Smooth muscle cell (in vitro differentiated cells): ENCODE measurements around the gene B3GAT1. TPM values are rescaled to one million over a fixed set of nuclear protein-coding genes. Genes with fewer than 3 reads are reported as not detected.
"Not testable (repeated sequence)": the region's sequence is repeated elsewhere in the genome, so short reads cannot be mapped to it uniquely, and the experiment has no call there.

Experiments used
- DNase-seq: peaks from one replicate; lab custom pipeline; 2025; ENCODE audit not compliant: unreplicated experiment; lab: John Stamatoyannopoulos, UW
- H2AFZ ChIP-seq: fragments of 200-600 bp; sonication (generic); 2 replicates; pipeline ENCODE4 v1.6.0; 2016; ENCODE audit warnings: antibody characterized with exemption, low read depth, mild to moderate bottlenecking
- H3F3A ChIP-seq: fragments of 200-600 bp; sonication (generic); 2 replicates; pipeline ENCODE4 v1.6.0; 2017; ENCODE audit warnings: antibody characterized with exemption, low read depth
- H3K27ac ChIP-seq: fragments of 200-600 bp; sonication (generic); 2 replicates; pipeline ENCODE4 v1.5.1; 2016; ENCODE audit warnings: low read depth, mild to moderate bottlenecking
- H3K27me3 ChIP-seq: fragments of 200-600 bp; sonication (generic); 2 replicates; pipeline ENCODE4 v1.6.1; 2016; ENCODE audit warnings: low read depth, mild to moderate bottlenecking
- H3K36me3 ChIP-seq: fragments of 200-600 bp; sonication (generic); 2 replicates; pipeline ENCODE4 v1.5.1; 2016; ENCODE audit warnings: low read depth
- H3K4me1 ChIP-seq: fragments of 200-600 bp; sonication (generic); 2 replicates; pipeline ENCODE4 v1.5.1; 2016; ENCODE audit warnings: low read depth
- H3K4me2 ChIP-seq: fragments of 200-600 bp; sonication (generic); 2 replicates; pipeline ENCODE4 v1.6.0; 2016; ENCODE audit warnings: mild to moderate bottlenecking
- H3K4me3 ChIP-seq: fragments of 200-600 bp; sonication (generic); 2 replicates; pipeline ENCODE4 v1.5.1; 2016; ENCODE audit warnings: mild to moderate bottlenecking
- H3K79me2 ChIP-seq: fragments of 200-600 bp; sonication (generic); 2 replicates; pipeline ENCODE4 v1.6.0; 2016; ENCODE audit warnings: low read depth, mild to moderate bottlenecking
- H3K9ac ChIP-seq: fragments of 200-600 bp; sonication (generic); 2 replicates; pipeline ENCODE4 v1.6.0; 2016; ENCODE audit warnings: low read depth
- H3K9me3 ChIP-seq: fragments of 200-600 bp; sonication (generic); replicated peaks from 2 replicates; pipeline ENCODE4 v1.5.1; 2016; ENCODE audit warnings: low read depth
- H4K20me1 ChIP-seq: fragments of 200-600 bp; sonication (generic); 2 replicates; pipeline ENCODE4 v1.6.0; 2016; ENCODE audit warnings: low read depth
- WGBS: methylation state at CpG from one replicate; pipeline ENCODE4 v1.1.7; 2016; ENCODE audit warnings: low lambda C conversion rate; 5-methylcytosine and 5-hydroxymethylcytosine counted together
- polyA plus RNA-seq: library from polyadenylated mRNA; unstranded; fragments of >200 nt; fragmentation: Nextera tagmentation; extraction: Ambion mirVana; gene quantifications from 2 replicates; pipeline ENCODE4 v1.2.1, GENCODE V29; 2016
- total RNA-seq: library from RNA; depleted of rRNA; stranded (reverse); fragments of >200 nt; gene quantifications from 2 replicates; pipeline ENCODE4 v1.2.3, GENCODE V29; 2014
- TF ChIP-seq, protein P1 (sequence below): fragments of 200-600 bp; sonication (generic); IDR thresholded peaks from 2 replicates; pipeline ENCODE4 v1.5.1; 2017; ENCODE audit warnings: borderline replicate concordance, mild to moderate bottlenecking, antibody characterized with exemption; ENCODE audit not compliant: insufficient read depth, poor library complexity, severe bottlenecking

B3GAT1 gene
- total and polyA plus RNA-seq, 2 experiments from 2014 or later, result not detected

DNA sequence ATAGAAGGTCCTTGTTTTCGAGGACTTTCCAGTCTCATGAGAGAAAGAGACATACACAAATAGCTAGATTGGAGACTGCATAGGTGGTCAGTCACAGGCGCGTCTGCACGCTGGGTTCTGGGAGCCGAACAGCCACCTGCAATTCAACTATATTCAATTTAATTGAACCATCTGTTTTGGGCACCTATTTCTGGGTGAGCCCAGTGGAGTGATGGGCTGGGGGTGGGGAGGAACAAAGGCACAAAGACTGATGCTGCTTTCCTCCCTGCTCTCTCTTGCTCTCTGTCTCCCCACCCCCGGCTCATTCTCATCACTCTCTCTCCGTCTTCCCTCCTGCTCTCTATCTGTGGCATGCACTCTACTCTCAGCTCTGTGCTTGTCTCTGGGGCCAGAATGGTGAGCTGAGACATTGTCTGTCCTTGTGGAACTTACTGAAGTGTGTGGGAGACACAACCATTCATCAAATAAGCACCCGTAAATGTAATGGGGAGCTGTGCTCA lies 48.1 kb upstream of the B3GAT1 start:
- no peaks in the 10 kb centered on the region for H4K20me1 ChIP-seq
- H3K36me3 ChIP-seq, result no peaks in the 10 kb centered on the region
- H2AFZ ChIP-seq, result no peak overlapping the region
- no peaks in the 10 kb centered on the region for H3K79me2 ChIP-seq
- H3K27ac ChIP-seq, result no peak overlapping the region
- no peaks in the 10 kb centered on the region for H3F3A ChIP-seq
- H3K4me2 ChIP-seq, result no peak overlapping the region
- DNase-seq, result no peak
- TF ChIP-seq, protein P1, sequence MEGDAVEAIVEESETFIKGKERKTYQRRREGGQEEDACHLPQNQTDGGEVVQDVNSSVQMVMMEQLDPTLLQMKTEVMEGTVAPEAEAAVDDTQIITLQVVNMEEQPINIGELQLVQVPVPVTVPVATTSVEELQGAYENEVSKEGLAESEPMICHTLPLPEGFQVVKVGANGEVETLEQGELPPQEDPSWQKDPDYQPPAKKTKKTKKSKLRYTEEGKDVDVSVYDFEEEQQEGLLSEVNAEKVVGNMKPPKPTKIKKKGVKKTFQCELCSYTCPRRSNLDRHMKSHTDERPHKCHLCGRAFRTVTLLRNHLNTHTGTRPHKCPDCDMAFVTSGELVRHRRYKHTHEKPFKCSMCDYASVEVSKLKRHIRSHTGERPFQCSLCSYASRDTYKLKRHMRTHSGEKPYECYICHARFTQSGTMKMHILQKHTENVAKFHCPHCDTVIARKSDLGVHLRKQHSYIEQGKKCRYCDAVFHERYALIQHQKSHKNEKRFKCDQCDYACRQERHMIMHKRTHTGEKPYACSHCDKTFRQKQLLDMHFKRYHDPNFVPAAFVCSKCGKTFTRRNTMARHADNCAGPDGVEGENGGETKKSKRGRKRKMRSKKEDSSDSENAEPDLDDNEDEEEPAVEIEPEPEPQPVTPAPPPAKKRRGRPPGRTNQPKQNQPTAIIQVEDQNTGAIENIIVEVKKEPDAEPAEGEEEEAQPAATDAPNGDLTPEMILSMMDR, result no peak
- peaks cover 25% of the 10 kb centered on the region for H3K27me3 ChIP-seq
- H3K9me3 ChIP-seq, result no peaks in the 10 kb centered on the region
- H3K9ac ChIP-seq, result no peak overlapping the region
- WGBS, result 77% methylated on average over 8 of the region's 8 CpGs
- H3K4me3 ChIP-seq, result no peak overlapping the region
- H3K4me1 ChIP-seq, result no peaks in the 10 kb centered on the region

DNA sequence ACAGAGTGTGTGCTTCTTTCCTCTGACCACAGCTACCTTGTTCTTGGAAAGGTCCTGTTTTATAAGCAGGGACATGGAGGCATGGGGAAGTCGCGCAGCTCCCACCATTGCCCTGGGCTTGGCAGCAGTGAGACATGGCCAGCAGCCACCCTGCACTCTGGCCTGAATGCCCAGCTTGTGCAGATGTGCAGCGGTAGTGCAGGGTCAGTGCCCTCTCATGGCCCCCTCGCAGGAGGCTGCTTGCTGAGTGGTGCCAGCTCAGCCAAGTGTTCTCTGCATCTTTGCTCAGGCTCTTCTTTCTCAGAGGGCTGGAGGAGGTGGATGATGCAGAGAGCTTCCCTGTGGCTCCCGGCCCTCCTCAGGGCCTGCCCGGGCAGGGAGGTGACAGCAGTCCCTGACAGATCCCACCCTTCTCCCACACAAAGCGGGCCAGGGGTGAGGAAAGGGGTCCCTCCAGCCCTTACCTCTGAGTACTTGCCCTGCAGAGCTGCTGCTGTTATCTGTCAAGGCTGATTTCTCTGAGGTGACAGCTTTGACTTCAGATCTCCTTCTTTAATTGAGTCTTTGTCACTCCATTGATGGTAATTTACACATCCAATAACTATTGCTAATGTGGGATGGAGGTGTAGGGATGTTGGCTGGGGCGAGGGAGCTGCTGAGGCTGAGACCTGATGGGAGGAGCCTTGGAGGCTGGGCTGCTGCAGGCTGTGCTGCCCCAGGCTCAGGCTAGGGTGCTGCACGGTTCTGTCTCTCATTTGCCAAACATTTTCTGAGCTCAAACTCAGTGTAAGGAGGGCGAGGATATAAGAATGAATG lies 47.4 kb upstream of the B3GAT1 start:
- no peaks in the 10 kb centered on the region for H3K4me1 ChIP-seq
- no peaks in the 10 kb centered on the region for H3K9me3 ChIP-seq
- 69% methylated on average over 10 of the region's 10 CpGs for WGBS
- H3K9ac ChIP-seq, result no peak overlapping the region
- no peaks in the 10 kb centered on the region for H3K36me3 ChIP-seq
- no peak overlapping the region for H3K4me2 ChIP-seq
- H3K27ac ChIP-seq, result no peak overlapping the region
- no peaks in the 10 kb centered on the region for H3F3A ChIP-seq
- no peak overlapping the region for H2AFZ ChIP-seq
- no peak overlapping the region for H3K4me3 ChIP-seq
- no peak for DNase-seq
- H4K20me1 ChIP-seq, result no peaks in the 10 kb centered on the region
- H3K79me2 ChIP-seq, result no peaks in the 10 kb centered on the region
- peaks cover 19% of the 10 kb centered on the region for H3K27me3 ChIP-seq
- TF ChIP-seq, protein P1, result no peak

DNA sequence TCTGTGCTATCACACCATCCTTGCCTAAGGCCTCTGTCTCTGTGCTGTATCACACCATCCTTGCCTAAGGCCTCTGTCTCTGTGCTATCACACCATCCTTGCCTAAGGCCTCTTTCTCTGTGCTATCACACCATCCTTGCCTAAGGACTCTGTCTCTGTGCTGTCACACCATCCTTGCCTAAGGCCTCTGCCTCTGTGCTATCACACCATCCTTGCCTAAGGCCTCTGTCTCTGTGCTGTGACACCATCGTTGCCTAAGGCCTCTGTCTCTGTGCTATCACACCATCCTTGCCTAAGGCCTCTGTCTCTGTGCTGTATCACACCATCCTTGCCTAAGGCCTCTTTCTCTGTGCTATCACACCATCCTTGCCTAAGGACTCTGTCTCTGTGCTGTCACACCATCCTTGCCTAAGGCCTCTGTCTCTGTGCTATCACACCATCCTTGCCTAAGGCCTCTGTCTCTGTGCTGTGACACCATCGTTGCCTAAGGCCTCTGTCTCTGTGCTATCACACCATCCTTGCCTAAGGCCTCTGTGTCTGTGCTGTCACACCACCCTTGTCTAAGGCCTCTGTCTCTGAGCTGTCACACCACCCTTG lies 45.5 kb upstream of the B3GAT1 start:
- H2AFZ ChIP-seq, H4K20me1 ChIP-seq, H3K4me2 ChIP-seq, H3K36me3 ChIP-seq, H3K4me1 ChIP-seq, H3K4me3 ChIP-seq, H3K27me3 ChIP-seq, H3K9me3 ChIP-seq, H3F3A ChIP-seq, H3K79me2 ChIP-seq, DNase-seq, H3K9ac ChIP-seq, H3K27ac ChIP-seq: not testable (repeated sequence)
- 79% methylated on average over 2 of the region's 2 CpGs for WGBS

DNA sequence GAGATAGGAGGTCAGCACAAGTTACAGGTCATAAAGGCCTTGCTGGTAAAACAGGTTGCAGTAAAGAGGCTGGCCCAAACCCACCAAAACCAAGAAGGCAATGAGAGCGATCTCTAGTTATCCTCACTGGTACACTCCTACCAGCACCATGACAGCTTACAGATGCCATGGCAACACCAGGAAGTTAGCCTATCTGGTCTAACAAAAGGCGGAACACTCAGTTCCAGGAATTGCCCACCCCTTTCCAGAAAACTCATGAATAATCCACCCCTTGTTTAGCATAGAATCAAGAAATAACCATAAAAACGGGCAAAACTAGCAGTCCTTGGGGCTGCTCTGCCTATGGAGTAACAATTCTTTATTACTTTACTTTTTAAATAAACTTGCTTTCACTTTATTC lies 43.5 kb upstream of the B3GAT1 start:
- Histone ChIP-seq H3K4me3 (no peak overlapping the region), H3K4me2 (no peak overlapping the region), H3K4me1 (no peaks in the 10 kb centered on the region), H3K27me3 (no peaks in the 10 kb centered on the region), H3K27ac (no peak overlapping the region), H4K20me1 (no peaks in the 10 kb centered on the region), H3K9ac (no peak overlapping the region), H3K79me2 (no peaks in the 10 kb centered on the region), H2AFZ (no peak overlapping the region), H3K36me3 (no peaks in the 10 kb centered on the region), H3F3A (no peaks in the 10 kb centered on the region), H3K9me3 (no peaks in the 10 kb centered on the region)
- TF ChIP-seq, protein P1, result no peak
- DNase-seq, result no peak
- 83% methylated on average over 3 of the region's 3 CpGs for WGBS
